ENCODE data around the gene DDX49. TPM values are rescaled to one million over a fixed set of nuclear protein-coding genes. Genes with fewer than 3 reads are reported as not detected.
A peak's percentile ranks its signal among the peaks of the same experiment; 100 is the strongest.

DDX49 gene
- total RNA-seq: 10 to 100 TPM; 30.7 to 40.0 TPM
- long read RNA-seq, transcript DDX49-201 (13 exons, 1,830 nt): major isoform, 62 of 80 reads
- long read RNA-seq, transcript DDX49-213 (13 exons, 1,691 nt): minor isoform, 6 of 80 reads
- long read RNA-seq, partial matches to known transcripts: 8 of 80 reads
- long read RNA-seq, other reads (novel, unspliced or antisense): 3 of 80 reads

- DNase-seq (peak; percentile 96 to 99), ATAC-seq (peak; percentile 95)
- intact Hi-C loops (cut with DNase I, micrococcal nuclease): no loop called here
Measured at GRCh38 chr19:18919086-18919899, at the start of gene DDX49, which contains the start of gene COPE. Gene DDX49 (plus strand): TSS chr19:18919715. CDS start chr19:18919742, 27 bp downstream. Gene COPE (minus strand): TSS chr19:18919387. CDS start chr19:18919348, 39 bp downstream.

GRCh38 chr19:18869781-18870530 is 49.6 kb upstream of the DDX49 start:
- ATAC-seq: no peak
- DNase-seq: no peak
- intact Hi-C loops (cut with DNase I, micrococcal nuclease): no loop called here

- no peak for ATAC-seq
- no peak for DNase-seq
- intact Hi-C loops (cut with DNase I, micrococcal nuclease): no loop called here
Measured at GRCh38 chr19:18870531-18871172, 48.9 kb upstream of the DDX49 start.

GRCh38 chr19:18871543-18871942 is 48.0 kb upstream of the DDX49 start:
- DNase-seq (no peak), ATAC-seq (no peak)
- intact Hi-C loops (cut with DNase I, micrococcal nuclease): no loop called here

- no peak for DNase-seq
- intact Hi-C loops (cut with DNase I, micrococcal nuclease): no loop called here
- ATAC-seq: no peak
Measured at GRCh38 chr19:18875726-18876125, 43.8 kb upstream of the DDX49 start.

GRCh38 chr19:18876865-18877264 is 42.6 kb upstream of the DDX49 start:
- ATAC-seq: no peak
- no peak for DNase-seq
- intact Hi-C loops (cut with DNase I, micrococcal nuclease): no loop called here

- ATAC-seq (no peak), DNase-seq (no peak)
- intact Hi-C loops (cut with DNase I, micrococcal nuclease): no loop called here
Measured at GRCh38 chr19:18878058-18878797, 41.3 kb upstream of the DDX49 start.

GRCh38 chr19:18878858-18879578 is 40.5 kb upstream of the DDX49 start:
- ATAC-seq: no peak
- DNase-seq: no peak
- intact Hi-C loops (cut with DNase I, micrococcal nuclease): no loop called here

- DNase-seq (peak; percentile 86 to 91), ATAC-seq (peak; percentile 89)
- intact Hi-C loops (cut with DNase I, micrococcal nuclease): no loop called here
Measured at GRCh38 chr19:18879579-18880373, 39.7 kb upstream of the DDX49 start.

- intact Hi-C loops (cut with DNase I, micrococcal nuclease): no loop called here
- ATAC-seq (no peak), DNase-seq (no peak)
Measured at GRCh38 chr19:18881491-18881890, 38.0 kb upstream of the DDX49 start.

- DNase-seq: peak; percentile 63 to 72
- intact Hi-C loops (cut with DNase I, micrococcal nuclease): no loop called here
- peak; percentile 55 for ATAC-seq
Measured at GRCh38 chr19:18883526-18884304, 35.8 kb upstream of the DDX49 start.

- DNase-seq (no peak), ATAC-seq (no peak)
- intact Hi-C loops (cut with DNase I, micrococcal nuclease): no loop called here
Measured at GRCh38 chr19:18886972-18887371, 32.5 kb upstream of the DDX49 start.

GRCh38 chr19:18889949-18890745 is 29.4 kb upstream of the DDX49 start:
- no peak for ATAC-seq
- intact Hi-C loops (cut with DNase I, micrococcal nuclease): no loop called here
- DNase-seq: no peak

GRCh38 chr19:18893587-18894253 is 25.8 kb upstream of the DDX49 start:
- no peak for DNase-seq
- no peak for ATAC-seq
- intact Hi-C loops (cut with DNase I, micrococcal nuclease): no loop called here

Data from left colon (tissue), 2 donors.